ENCODE results near the gene ZFAND3. TPM values are rescaled to one million over a fixed set of nuclear protein-coding genes. Genes with fewer than 3 reads are reported as not detected.

Gene ZFAND3
- total and polyA plus RNA-seq, 12 donors = 21.4 to 163 (median 46.3) TPM

DNA sequence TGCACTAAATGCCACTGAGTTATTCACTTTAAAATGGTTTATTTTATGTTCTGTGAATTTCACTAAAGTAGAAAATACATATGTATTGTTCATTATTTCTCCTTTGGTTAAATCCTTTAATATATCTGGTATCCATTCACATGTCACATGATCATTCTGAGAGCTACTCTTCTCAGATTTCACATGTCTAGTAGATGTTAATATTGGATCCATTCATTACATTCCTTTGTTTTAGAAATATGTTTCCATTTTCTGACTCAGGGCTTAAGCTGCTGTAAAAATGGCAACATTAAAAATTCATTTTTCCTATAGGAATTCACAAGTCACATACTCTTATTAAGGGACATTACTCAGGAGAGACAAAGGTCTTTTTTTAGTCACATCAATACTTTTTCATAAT lies 205.4 kb downstream of the ZFAND3 start:
- TF ChIP-seq, protein P1, sequence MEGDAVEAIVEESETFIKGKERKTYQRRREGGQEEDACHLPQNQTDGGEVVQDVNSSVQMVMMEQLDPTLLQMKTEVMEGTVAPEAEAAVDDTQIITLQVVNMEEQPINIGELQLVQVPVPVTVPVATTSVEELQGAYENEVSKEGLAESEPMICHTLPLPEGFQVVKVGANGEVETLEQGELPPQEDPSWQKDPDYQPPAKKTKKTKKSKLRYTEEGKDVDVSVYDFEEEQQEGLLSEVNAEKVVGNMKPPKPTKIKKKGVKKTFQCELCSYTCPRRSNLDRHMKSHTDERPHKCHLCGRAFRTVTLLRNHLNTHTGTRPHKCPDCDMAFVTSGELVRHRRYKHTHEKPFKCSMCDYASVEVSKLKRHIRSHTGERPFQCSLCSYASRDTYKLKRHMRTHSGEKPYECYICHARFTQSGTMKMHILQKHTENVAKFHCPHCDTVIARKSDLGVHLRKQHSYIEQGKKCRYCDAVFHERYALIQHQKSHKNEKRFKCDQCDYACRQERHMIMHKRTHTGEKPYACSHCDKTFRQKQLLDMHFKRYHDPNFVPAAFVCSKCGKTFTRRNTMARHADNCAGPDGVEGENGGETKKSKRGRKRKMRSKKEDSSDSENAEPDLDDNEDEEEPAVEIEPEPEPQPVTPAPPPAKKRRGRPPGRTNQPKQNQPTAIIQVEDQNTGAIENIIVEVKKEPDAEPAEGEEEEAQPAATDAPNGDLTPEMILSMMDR (IDR thresholded peaks at IDR 0.05) = no peak
- no peak for TF ChIP-seq POLR2A (IDR thresholded peaks at IDR 0.05)
- H3K27ac ChIP-seq = no peak overlapping the region
- peaks cover 0 to 23% of the 10 kb centered on the region in 2 donors for H3K4me1 ChIP-seq (replicated peaks in 1 of 2)
- H3K4me3 ChIP-seq = no peak overlapping the region
- no peak for DNase-seq
- no peaks in the 10 kb centered on the region for H3K27me3 ChIP-seq
- intact Hi-C loops (cut with DNase I) = no loop called here
- no peaks in the 10 kb centered on the region for H3K9me3 ChIP-seq (replicated peaks in 1 of 3)
- H3K36me3 ChIP-seq (replicated peaks in 1 of 2) = no peaks in the 10 kb centered on the region

DNA sequence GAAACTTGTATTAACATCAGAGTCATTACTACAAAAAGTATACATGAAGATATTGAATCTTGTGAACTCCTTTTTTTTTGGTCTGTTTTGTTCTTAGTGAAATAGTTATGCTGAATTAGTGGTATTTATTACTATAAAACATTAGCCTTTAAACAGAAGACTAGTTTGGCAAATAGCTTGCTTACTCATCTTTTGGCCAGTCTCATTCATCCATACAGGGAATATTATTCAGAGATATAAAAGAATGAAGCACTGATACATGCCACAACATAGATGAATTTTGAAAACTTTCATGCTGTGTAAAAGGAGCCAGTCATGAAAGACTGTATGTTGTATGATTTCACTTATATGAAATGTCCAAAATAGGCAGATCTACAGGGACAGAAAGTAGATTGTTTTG lies 205.9 kb downstream of the ZFAND3 start:
- no peak for TF ChIP-seq POLR2A (IDR thresholded peaks at IDR 0.05)
- TF ChIP-seq, protein P1 (IDR thresholded peaks at IDR 0.05) = no peak
- Histone ChIP-seq H3K9me3 (replicated peaks in 1 of 3) (no peaks in the 10 kb centered on the region), H3K4me1 (replicated peaks in 1 of 2) (peaks cover 0 to 22% of the 10 kb centered on the region in 2 donors), H3K27ac (no peak overlapping the region), H3K36me3 (replicated peaks in 1 of 2) (no peaks in the 10 kb centered on the region), H3K27me3 (no peaks in the 10 kb centered on the region), H3K4me3 (no peak overlapping the region)
- intact Hi-C loops (cut with DNase I) = no loop called here
- no peak for DNase-seq

DNA sequence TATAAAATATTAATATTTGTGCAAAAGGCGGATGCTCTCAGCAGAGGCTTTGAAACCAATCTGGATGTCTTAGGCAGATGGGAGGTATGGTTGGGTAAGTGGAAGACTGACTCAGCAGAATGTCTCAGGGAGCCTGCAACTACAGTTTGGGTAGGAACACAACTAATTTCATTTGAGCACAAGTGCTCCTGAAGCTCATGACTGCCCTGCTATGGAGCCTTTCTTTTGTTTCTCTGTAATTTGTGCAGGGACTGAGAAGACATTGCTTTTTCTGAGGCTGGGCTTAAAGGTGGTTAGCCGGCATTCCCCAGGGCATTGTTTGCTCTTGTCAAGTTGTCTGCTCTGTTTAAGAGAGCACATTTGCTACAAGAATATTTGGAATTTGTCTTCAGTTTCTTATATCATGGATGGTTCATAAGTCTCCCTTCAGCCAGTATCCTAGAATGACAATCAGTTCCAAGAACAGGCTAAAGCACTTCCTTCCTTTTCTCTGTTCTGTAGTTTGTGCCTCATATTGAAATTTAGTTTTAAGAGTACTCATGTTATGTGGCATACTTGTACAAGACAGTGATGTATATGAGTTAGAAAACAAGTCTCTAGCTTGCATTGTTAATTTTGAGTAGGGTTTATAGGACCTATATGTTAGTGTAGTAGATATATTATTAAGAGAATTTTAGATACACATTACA lies 208.3 kb downstream of the ZFAND3 start:
- WGBS, 4 donors = 78 to 93% (median 83%) methylated on average over 2 of the region's 2 CpGs
- TF ChIP-seq POLR2A (IDR thresholded peaks at IDR 0.05) = no peak
- TF ChIP-seq, protein P1 (IDR thresholded peaks at IDR 0.05) = no peak
- no peaks in the 10 kb centered on the region for H3K36me3 ChIP-seq (replicated peaks in 1 of 2)
- H3K27me3 ChIP-seq = no peaks in the 10 kb centered on the region
- H3K9me3 ChIP-seq (replicated peaks in 1 of 3) = no peaks in the 10 kb centered on the region
- peaks cover 0 to 22% of the 10 kb centered on the region in 2 donors for H3K4me1 ChIP-seq (replicated peaks in 1 of 2)
- intact Hi-C loops (cut with DNase I) = no loop called here
- DNase-seq = no peak
- H3K4me3 ChIP-seq = no peak overlapping the region
- no peak overlapping the region for H3K27ac ChIP-seq

DNA sequence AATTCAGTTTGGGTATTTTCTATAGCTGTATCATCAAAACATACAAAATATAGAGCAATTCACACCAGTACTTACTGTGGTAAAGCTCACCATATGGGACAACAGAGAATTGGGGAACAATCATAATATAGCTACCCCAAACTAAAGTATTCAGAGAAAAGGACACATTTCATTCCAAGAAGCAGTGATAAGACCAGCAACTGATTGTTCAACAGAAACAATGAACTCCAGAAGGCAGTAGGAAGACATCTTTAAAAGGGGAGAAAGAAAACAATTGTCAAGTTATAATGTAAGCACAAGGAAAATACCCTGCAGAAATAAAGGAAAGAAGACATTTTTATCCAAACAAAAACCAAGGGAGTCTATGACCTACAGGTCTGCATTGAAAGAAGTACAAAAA lies 210.9 kb downstream of the ZFAND3 start:
- TF ChIP-seq POLR2A (IDR thresholded peaks at IDR 0.05) = no peak
- TF ChIP-seq, protein P1 (IDR thresholded peaks at IDR 0.05) = no peak
- H3K4me3 ChIP-seq = no peak overlapping the region
- H3K27ac ChIP-seq = no peak overlapping the region
- no peak for DNase-seq
- H3K36me3 ChIP-seq (replicated peaks in 1 of 2) = no peaks in the 10 kb centered on the region
- no peaks in the 10 kb centered on the region for H3K27me3 ChIP-seq
- intact Hi-C loops (cut with DNase I) = no loop called here
- H3K4me1 ChIP-seq (replicated peaks in 1 of 2) = peaks cover 6 to 48% of the 10 kb centered on the region in 2 donors
- no peaks in the 10 kb centered on the region for H3K9me3 ChIP-seq (replicated peaks in 1 of 3)

Data from adrenal gland (tissue), 12 donors.